MM.1S (cell line): ENCODE measurements around the gene NOA1.

Experiments
- DNase-seq: peaks from one replicate; pipeline ENCODE4 v3.0.0-alpha.2; 2015
- H2AFZ ChIP-seq: fragments of 300-600 bp; sonication (generic); 2 replicates; pipeline ENCODE4 v1.6.0; 2016; ENCODE audit warnings: antibody characterized with exemption, low read length
- H3F3A ChIP-seq: fragments of 300-600 bp; sonication (generic); 2 replicates; pipeline ENCODE4 v1.6.1; 2016; ENCODE audit warnings: mild to moderate bottlenecking, antibody characterized with exemption, low read length, moderate library complexity, mixed read lengths; ENCODE audit not compliant: insufficient read depth
- H3K27ac ChIP-seq: fragments of 300-600 bp; sonication (generic); 2 replicates; pipeline ENCODE4 v1.5.1; 2016; ENCODE audit warnings: mild to moderate bottlenecking, low read length
- H3K27me3 ChIP-seq: fragments of 300-600 bp; sonication (generic); replicated peaks from 2 replicates; pipeline ENCODE4 v1.6.0; 2016; ENCODE audit warnings: low read length; ENCODE audit not compliant: insufficient read depth
- H3K36me3 ChIP-seq: fragments of 300-600 bp; sonication (generic); replicated peaks from 2 replicates; pipeline ENCODE4 v1.6.1; 2016; ENCODE audit warnings: mild to moderate bottlenecking, low read length, mixed read lengths; ENCODE audit not compliant: insufficient read depth
- H3K4me1 ChIP-seq: fragments of 300-600 bp; sonication (generic); 2 replicates; pipeline ENCODE4 v1.6.1; 2016; ENCODE audit warnings: low read length, mixed read lengths
- H3K4me2 ChIP-seq: fragments of 300-600 bp; sonication (generic); 2 replicates; pipeline ENCODE4 v1.6.0; 2016; ENCODE audit warnings: low read depth, low read length
- H3K4me3 ChIP-seq: fragments of 300-600 bp; sonication (generic); 2 replicates; pipeline ENCODE4 v1.5.1; 2016; ENCODE audit warnings: low read length, mixed read lengths
- H3K79me2 ChIP-seq: fragments of 300-600 bp; sonication (generic); 2 replicates; pipeline ENCODE4 v1.6.1; 2016; ENCODE audit warnings: mixed run types, low read length, mixed read lengths
- H3K9ac ChIP-seq: fragments of 300-600 bp; sonication (generic); 2 replicates; pipeline ENCODE4 v1.6.1; 2016; ENCODE audit warnings: low read length, mixed read lengths
- H3K9me2 ChIP-seq: fragments of 300-600 bp; sonication (generic); replicated peaks from 2 replicates; pipeline ENCODE4 v1.6.1; 2016; ENCODE audit warnings: mild to moderate bottlenecking, low read length, mixed read lengths; ENCODE audit not compliant: insufficient read depth
- H3K9me3 ChIP-seq: fragments of 300-600 bp; sonication (generic); replicated peaks from 2 replicates; pipeline ENCODE4 v1.6.1; 2016; ENCODE audit warnings: mild to moderate bottlenecking, low read length, mixed read lengths; ENCODE audit not compliant: insufficient read depth
- H4K20me1 ChIP-seq: fragments of 300-600 bp; sonication (generic); 2 replicates; pipeline ENCODE4 v1.6.1; 2016; ENCODE audit warnings: mild to moderate bottlenecking, low read length, moderate library complexity, mixed read lengths; ENCODE audit not compliant: insufficient read depth
- CTCF ChIP-seq: fragments of 300-600 bp; sonication (generic); IDR thresholded peaks from 2 replicates; pipeline ENCODE4 v1.5.1; 2016; ENCODE audit warnings: antibody characterized with exemption, low read length, mixed read lengths
- EZH2 ChIP-seq: fragments of 300-600 bp; sonication (generic); optimal IDR thresholded peaks from 2 replicates; pipeline ENCODE3; 2017; ENCODE audit warnings: low read depth, mild to moderate bottlenecking, antibody characterized with exemption, low read length, mixed read lengths
- EZH2phosphoT487 ChIP-seq: fragments of 300-600 bp; sonication (generic); IDR thresholded peaks from 2 replicates; pipeline ENCODE4 v1.6.1; 2018; ENCODE audit warnings: antibody characterized with exemption, low read length

Gene NOA1

DNA sequence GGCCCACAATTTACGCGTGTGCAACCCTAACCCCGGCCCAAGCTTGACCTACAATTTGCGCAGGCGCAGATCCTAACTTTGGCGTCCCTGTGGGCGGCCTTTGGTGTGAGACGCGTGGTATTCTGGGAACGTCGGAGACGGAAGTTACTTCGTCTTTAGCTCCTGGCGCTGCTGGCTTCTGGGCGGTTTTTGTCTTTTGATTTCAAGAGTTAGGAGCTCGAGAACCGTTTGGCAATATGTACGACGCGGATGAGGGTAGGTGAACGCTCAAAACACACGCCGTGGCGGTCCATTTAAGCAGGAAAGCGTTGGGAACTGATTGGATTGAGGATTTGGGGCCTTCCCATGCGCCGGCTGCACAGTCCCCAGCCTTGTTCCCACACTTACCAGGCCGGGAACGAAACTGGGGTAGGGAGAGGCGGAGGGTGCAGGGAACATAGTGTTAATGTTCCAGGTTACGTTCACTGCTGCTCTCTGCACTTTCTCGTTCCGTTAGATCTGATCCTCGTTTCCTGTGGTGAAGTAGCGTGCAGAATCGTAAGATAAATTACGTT is 1.4 kb upstream of the NOA1 start, which contains the start of gene POLR2B:
Gene POLR2B, plus strand, starts transcription at position 147 of the 554 bp plus-strand sequence. Its CDS starts 90 bp downstream, at position 237.
- peaks cover 10% of the 10 kb centered on the region for H3K36me3 ChIP-seq
- H3K9ac ChIP-seq, result peak within 1 kb of the TSS; percentile 96
- 0 out of 2 replicates have a peak, but pooled peaks cover 25% of the 10 kb centered on the region for H4K20me1 ChIP-seq
- TF ChIP-seq CTCF (no peak), EZH2phosphoT487 (no peak), EZH2 (no peak)
- H3K9me3 ChIP-seq, result no peaks in the 10 kb centered on the region
- no peaks in the 10 kb centered on the region for H3K9me2 ChIP-seq
- peaks cover 21% of the 10 kb centered on the region for H3F3A ChIP-seq
- H2AFZ ChIP-seq, result peak within 1 kb of the TSS; percentile 67
- peak within 1 kb of the TSS; percentile 83 for H3K27ac ChIP-seq
- peak within 1 kb of the TSS; percentile 53; the same call in 1 of the 2 replicates for H3K4me2 ChIP-seq
- peaks cover 85% of the 10 kb centered on the region for H3K79me2 ChIP-seq
- DNase-seq, result peak; percentile 98
- H3K4me3 ChIP-seq, result peak within 1 kb of the TSS; percentile 100
- H3K4me1 ChIP-seq, result peaks cover 29% of the 10 kb centered on the region
- no peaks in the 10 kb centered on the region for H3K27me3 ChIP-seq

- H3K27me3 ChIP-seq, result no peaks in the 10 kb centered on the region
- H3K4me3 ChIP-seq, result peak overlapping the region; percentile 100
- H2AFZ ChIP-seq, result peak overlapping the region; percentile 80
- peak overlapping the region; percentile 96 for H3K9ac ChIP-seq
- peaks cover 21% of the 10 kb centered on the region for H3F3A ChIP-seq
- no peaks in the 10 kb centered on the region for H3K9me2 ChIP-seq
- H3K9me3 ChIP-seq, result no peaks in the 10 kb centered on the region
- 0 out of 2 replicates have a peak, but pooled peaks cover 13% of the 10 kb centered on the region for H4K20me1 ChIP-seq
- TF ChIP-seq EZH2 (no peak), CTCF (peak; percentile 19; the same call in 1 of the 2 replicates), EZH2phosphoT487 (no peak)
- peaks cover 31% of the 10 kb centered on the region for H3K4me1 ChIP-seq
- H3K36me3 ChIP-seq, result peaks cover 28% of the 10 kb centered on the region
- peak overlapping the region; percentile 79; the same call in 1 of the 2 replicates for H3K4me2 ChIP-seq
- peak overlapping the region; percentile 83; the same call in 1 of the 2 replicates for H3K27ac ChIP-seq
- DNase-seq, result peak; percentile 69
- peaks cover 86% of the 10 kb centered on the region for H3K79me2 ChIP-seq
Observed at GRCh38 chr4:56976837-56977320, 527 bp downstream of the NOA1 start.

DNA sequence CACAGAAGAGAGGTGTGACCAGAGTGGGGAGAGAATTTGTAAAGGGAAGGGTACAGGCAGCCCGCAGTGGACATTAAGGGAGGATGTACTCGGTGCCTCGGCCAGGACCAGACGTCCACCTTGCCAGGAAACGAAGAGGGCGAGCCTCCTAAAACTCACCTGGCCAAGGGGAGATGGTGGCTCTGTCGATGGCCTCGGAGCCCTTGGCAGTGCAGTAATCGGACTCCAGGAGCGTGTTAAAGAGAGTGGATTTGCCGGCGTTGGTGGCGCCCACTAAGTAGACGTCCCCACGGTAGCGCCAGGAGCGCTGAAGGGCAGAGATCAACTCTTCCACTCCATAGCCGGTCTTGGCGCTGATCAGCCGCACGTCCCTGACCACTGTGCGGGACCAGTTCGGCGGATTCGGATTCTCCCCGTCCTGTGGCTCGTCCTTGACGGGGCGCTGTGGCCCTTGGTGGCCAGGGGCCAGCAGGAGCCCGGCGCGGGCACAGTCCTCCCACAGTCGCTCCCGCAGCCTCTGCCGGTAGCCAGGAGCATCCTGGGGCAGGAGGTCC is 1.0 kb downstream of the NOA1 start:
- H3K9me3 ChIP-seq, result no peaks in the 10 kb centered on the region
- peak overlapping the region; percentile 83 for H3K27ac ChIP-seq
- no peaks in the 10 kb centered on the region for H3K27me3 ChIP-seq
- peaks cover 31% of the 10 kb centered on the region for H3K36me3 ChIP-seq
- H3K79me2 ChIP-seq, result peaks cover 86% of the 10 kb centered on the region
- no peak for TF ChIP-seq EZH2
- no peaks in the 10 kb centered on the region for H3K9me2 ChIP-seq
- 0 out of 2 replicates have a peak, but pooled peaks cover 9% of the 10 kb centered on the region for H4K20me1 ChIP-seq
- H3K9ac ChIP-seq, result peak overlapping the region; percentile 96
- H2AFZ ChIP-seq, result 0 out of 2 replicates have a peak overlapping the region, but pooled peaks have one; percentile 80
- peaks cover 21% of the 10 kb centered on the region for H3F3A ChIP-seq
- H3K4me1 ChIP-seq, result peaks cover 26% of the 10 kb centered on the region
- H3K4me2 ChIP-seq, result peak overlapping the region; percentile 79
- peak; percentile 9 for DNase-seq
- peak overlapping the region; percentile 100 for H3K4me3 ChIP-seq
